Endodermal cell (in vitro differentiated cells): ENCODE data around the gene CDAN1. TPM values are rescaled to one million over a fixed set of nuclear protein-coding genes. Genes with fewer than 3 reads are reported as not detected.

Source experiments
- DNase-seq: peaks from one replicate; pipeline ENCODE4 v3.0.0-alpha.2; 2017
- H3K27ac ChIP-seq: 2 replicates; pipeline ENCODE4 v1.5.1; 2013; ENCODE audit warnings: mild to moderate bottlenecking, low read depth, low read length, moderate library complexity
- H3K27me3 ChIP-seq: 2 replicates; pipeline ENCODE4 v1.6.1; 2013; ENCODE audit warnings: mild to moderate bottlenecking, low read length, moderate library complexity; ENCODE audit not compliant: insufficient read depth, control insufficient read depth, poor library complexity, severe bottlenecking
- H3K36me3 ChIP-seq: 2 replicates; pipeline ENCODE4 v1.7.0; 2013; ENCODE audit warnings: mild to moderate bottlenecking, low read length, moderate library complexity; ENCODE audit not compliant: control insufficient read depth, insufficient read depth
- H3K4me1 ChIP-seq: one replicate; pipeline ENCODE4 v1.7.0; 2013; ENCODE audit warnings: low read length; ENCODE audit not compliant: control insufficient read depth, insufficient read depth
- H3K4me3 ChIP-seq: 2 replicates; pipeline ENCODE4 v1.5.1; 2013; ENCODE audit warnings: mild to moderate bottlenecking, low read length, moderate library complexity
- H3K9ac ChIP-seq: 2 replicates; pipeline ENCODE4 v1.6.1; 2013; ENCODE audit warnings: mild to moderate bottlenecking, low read length, moderate library complexity; ENCODE audit not compliant: poor library complexity, severe bottlenecking; ENCODE audit errors: extremely low read depth
- H3K9me3 ChIP-seq: 2 replicates; pipeline ENCODE4 v1.6.1; 2013; ENCODE audit warnings: mild to moderate bottlenecking, low read length, moderate library complexity; ENCODE audit not compliant: control insufficient read depth
- H3K27ac Mint-ChIP-seq: 2 replicates; pipeline ENCODE4 v1.8.0; 2020; ENCODE audit warnings: mixed read lengths
- H3K27me3 Mint-ChIP-seq: 2 replicates; pipeline ENCODE4 v1.8.0; 2021; ENCODE audit warnings: mild to moderate bottlenecking, mixed read lengths; ENCODE audit not compliant: insufficient read depth
- H3K36me3 Mint-ChIP-seq: 2 replicates; pipeline ENCODE4 v1.8.0; 2020; ENCODE audit warnings: low read depth, mixed read lengths
- H3K4me1 Mint-ChIP-seq: 2 replicates; pipeline ENCODE4 v1.8.0; 2020; ENCODE audit warnings: mixed read lengths
- H3K4me3 Mint-ChIP-seq: 2 replicates; pipeline ENCODE4 v1.8.0; 2020; ENCODE audit warnings: mild to moderate bottlenecking, moderate library complexity, mixed read lengths
- H3K9me3 Mint-ChIP-seq: 2 replicates; pipeline ENCODE4 v1.8.0; 2020; ENCODE audit warnings: mild to moderate bottlenecking, mixed read lengths
- CTCF ChIP-seq: fragments of 200-600 bp; sonication (generic); conservative IDR thresholded peaks from 2 replicates; pipeline ENCODE4 v1.5.0; 2021; ENCODE audit warnings: antibody characterized with exemption, mild to moderate bottlenecking
- WGBS, 2 experiments: methylation state at CpG; one replicate each; pipeline versions ENCODE4 v1.1.5 to v1.1.7; 2013; ENCODE audit warnings: missing lambda C conversion rate in 2 of 2, mixed read lengths in 1 of 2; ENCODE audit not compliant: insufficient coverage in 1 of 2, insufficient read length in 1 of 2; 5-methylcytosine and 5-hydroxymethylcytosine counted together
- total RNA-seq, 2 donors: library from RNA; stranded (reverse); fragmentation: NEBNext Ultra II Directional in 1 of 2; extraction: Animal tissue kit (Norgen Biotek cat#: 25700) in 1 of 2; gene quantifications; 2 replicates in 1 of 2; 3 replicates in 1 of 2; pipeline ENCODE4 v1.2.1, GENCODE V29; 2021

The CDAN1 gene
- total RNA-seq, 2 donors from 2014 or later = 26.5 to 38.2 TPM

GRCh38 chr15:42728560-42728959 is 8.4 kb downstream of the CDAN1 start:
- no peak for TF ChIP-seq CTCF
- Mint-ChIP-seq H3K4me1 (no peaks in the 10 kb centered on the region), H3K4me3 (no peak overlapping the region), H3K27me3 (no peaks in the 10 kb centered on the region), H3K27ac (no peak overlapping the region), H3K36me3 (peaks cover 75% of the 10 kb centered on the region), H3K9me3 (no peaks in the 10 kb centered on the region)
- no peaks in the 10 kb centered on the region for H3K9me3 ChIP-seq
- no peaks in the 10 kb centered on the region for H3K4me1 ChIP-seq
- no peak overlapping the region for H3K9ac ChIP-seq
- no peak overlapping the region for H3K4me3 ChIP-seq
- H3K27me3 ChIP-seq = no peaks in the 10 kb centered on the region
- no peak for DNase-seq
- 60 to 73% methylated on average over 1 to 5 of the region's 5 CpGs for WGBS, 2 experiments
- no peak overlapping the region for H3K27ac ChIP-seq
- peaks cover 67% of the 10 kb centered on the region for H3K36me3 ChIP-seq

GRCh38 chr15:42727750-42728381 is 9.1 kb downstream of the CDAN1 start:
- no peaks in the 10 kb centered on the region for H3K9me3 Mint-ChIP-seq
- WGBS, 2 experiments = 92 to 93% methylated on average over 6 to 13 of the region's 13 CpGs
- Histone ChIP-seq H3K4me3 (no peak overlapping the region), H3K27ac (peak overlapping the region; percentile 17), H3K27me3 (no peaks in the 10 kb centered on the region), H3K36me3 (peaks cover 62% of the 10 kb centered on the region), H3K9me3 (no peaks in the 10 kb centered on the region), H3K4me1 (peaks cover 1% of the 10 kb centered on the region), H3K9ac (no peak overlapping the region)
- no peak for TF ChIP-seq CTCF
- no peak for DNase-seq
- H3K4me1 Mint-ChIP-seq = peaks cover 6% of the 10 kb centered on the region
- H3K27ac Mint-ChIP-seq = no peak overlapping the region
- H3K4me3 Mint-ChIP-seq = no peak overlapping the region
- peaks cover 71% of the 10 kb centered on the region for H3K36me3 Mint-ChIP-seq
- H3K27me3 Mint-ChIP-seq = no peaks in the 10 kb centered on the region

- Histone ChIP-seq H3K4me3 (no peak overlapping the region), H3K9me3 (no peaks in the 10 kb centered on the region), H3K27ac (no peak overlapping the region), H3K27me3 (no peaks in the 10 kb centered on the region), H3K9ac (no peak overlapping the region), H3K36me3 (peaks cover 48% of the 10 kb centered on the region), H3K4me1 (peaks cover 11% of the 10 kb centered on the region)
- no peak overlapping the region for H3K4me3 Mint-ChIP-seq
- H3K9me3 Mint-ChIP-seq = no peaks in the 10 kb centered on the region
- TF ChIP-seq CTCF = no peak
- H3K36me3 Mint-ChIP-seq = peaks cover 55% of the 10 kb centered on the region
- H3K27me3 Mint-ChIP-seq = no peaks in the 10 kb centered on the region
- H3K27ac Mint-ChIP-seq = no peak overlapping the region
- 85 to 92% methylated on average over 2 to 11 of the region's 11 CpGs for WGBS, 2 experiments
- DNase-seq = no peak
- H3K4me1 Mint-ChIP-seq = peaks cover 12% of the 10 kb centered on the region
These were observed 10.8 kb downstream of the CDAN1 start for GRCh38 chr15:42726114-42726513.
